ENCODE measurements around the gene SPG7. TPM values are rescaled to one million over a fixed set of nuclear protein-coding genes. Genes with fewer than 3 reads are reported as not detected.

SPG7 gene
- total RNA-seq, 1 experiment from 2014 or later, result 125 TPM

DNA sequence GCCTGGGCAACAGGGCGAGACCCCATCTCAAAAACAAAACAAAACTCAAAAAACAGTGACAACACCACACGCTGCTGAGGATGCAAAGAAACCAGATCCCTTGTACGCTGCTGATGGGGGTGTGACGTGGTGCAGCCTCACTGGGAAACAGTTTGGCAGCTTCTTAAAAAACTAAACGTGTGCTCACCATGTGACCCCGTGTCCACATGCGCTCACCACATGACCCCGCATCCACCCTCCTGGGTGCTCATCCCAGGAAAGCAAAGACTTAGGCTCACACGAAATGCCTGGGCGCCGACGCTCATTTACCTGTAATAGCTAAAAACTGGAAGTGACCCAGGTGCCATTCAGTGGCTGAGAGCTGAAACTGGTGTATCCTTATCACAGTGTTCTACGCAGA, 32.4 kb downstream of the SPG7 start:
- no peak for DNase-seq (ENCODE audit: low spot score)
- in situ Hi-C loops (cut with HindIII; ENCODE audit: low sequenced_read_pairs), result no loop called here

DNA sequence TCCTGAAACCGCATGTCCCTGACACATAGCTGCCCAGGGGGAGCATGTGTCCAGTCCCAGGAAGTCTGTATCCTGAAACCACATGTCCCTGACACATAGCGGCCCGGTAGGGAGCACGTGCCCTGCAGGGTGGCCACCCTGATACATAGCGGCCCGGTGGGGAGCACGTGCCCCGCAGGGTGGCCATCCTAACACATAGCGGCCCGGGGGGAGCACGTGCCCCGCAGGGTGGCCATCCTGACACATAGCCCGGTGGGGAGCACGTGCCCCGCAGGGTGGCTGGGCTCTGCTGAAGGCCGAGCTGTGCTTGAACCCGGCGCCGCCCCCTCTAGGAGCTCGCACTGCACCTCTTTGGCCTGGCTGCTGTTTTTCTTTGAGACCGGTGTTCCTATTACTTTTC, 33.6 kb downstream of the SPG7 start:
- in situ Hi-C loops (cut with HindIII; ENCODE audit: low sequenced_read_pairs), result no loop called here
- DNase-seq (ENCODE audit: low spot score), result no peak

DNA sequence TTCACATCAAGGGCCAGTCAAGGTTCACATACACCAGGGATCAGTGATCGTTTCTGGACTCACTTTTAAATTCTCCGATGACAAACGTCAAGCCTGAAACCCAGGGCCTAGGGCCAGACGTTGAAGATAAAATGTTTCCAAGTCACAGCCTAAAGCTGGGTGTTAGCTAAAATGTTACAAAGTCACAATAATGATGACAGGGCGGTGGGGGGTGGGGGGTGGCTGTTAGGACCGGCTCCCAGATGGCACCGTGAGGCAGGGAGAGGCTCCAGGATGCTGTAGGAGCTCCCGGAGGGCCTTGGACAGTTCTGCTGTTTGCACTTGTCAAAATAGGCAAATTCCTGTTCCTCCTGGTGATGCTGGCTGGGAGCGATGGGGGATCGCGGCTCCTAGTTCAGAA, 35.9 kb downstream of the SPG7 start:
- in situ Hi-C loops (cut with HindIII; ENCODE audit: low sequenced_read_pairs), result no loop called here
- DNase-seq (ENCODE audit: low spot score), result no peak

DNA sequence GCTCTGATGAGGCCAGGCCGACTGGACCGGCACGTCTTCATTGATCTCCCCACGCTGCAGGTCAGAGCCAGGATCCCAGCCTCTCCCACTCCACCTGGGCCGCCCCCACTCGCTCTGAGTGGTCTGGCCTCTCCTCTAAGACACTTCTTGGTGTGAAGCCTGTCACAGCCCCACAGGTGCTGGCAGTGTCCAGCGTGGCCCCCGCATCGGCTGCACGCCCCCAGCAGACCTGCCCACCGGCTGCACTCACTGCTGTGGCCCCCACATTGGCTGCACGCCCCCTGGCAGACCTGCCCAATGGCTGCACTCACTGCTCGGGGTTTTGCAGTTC, 36.5 kb downstream of the SPG7 start:
- DNase-seq (ENCODE audit: low spot score), result no peak
- in situ Hi-C loops (cut with HindIII; ENCODE audit: low sequenced_read_pairs), result no loop called here

DNA sequence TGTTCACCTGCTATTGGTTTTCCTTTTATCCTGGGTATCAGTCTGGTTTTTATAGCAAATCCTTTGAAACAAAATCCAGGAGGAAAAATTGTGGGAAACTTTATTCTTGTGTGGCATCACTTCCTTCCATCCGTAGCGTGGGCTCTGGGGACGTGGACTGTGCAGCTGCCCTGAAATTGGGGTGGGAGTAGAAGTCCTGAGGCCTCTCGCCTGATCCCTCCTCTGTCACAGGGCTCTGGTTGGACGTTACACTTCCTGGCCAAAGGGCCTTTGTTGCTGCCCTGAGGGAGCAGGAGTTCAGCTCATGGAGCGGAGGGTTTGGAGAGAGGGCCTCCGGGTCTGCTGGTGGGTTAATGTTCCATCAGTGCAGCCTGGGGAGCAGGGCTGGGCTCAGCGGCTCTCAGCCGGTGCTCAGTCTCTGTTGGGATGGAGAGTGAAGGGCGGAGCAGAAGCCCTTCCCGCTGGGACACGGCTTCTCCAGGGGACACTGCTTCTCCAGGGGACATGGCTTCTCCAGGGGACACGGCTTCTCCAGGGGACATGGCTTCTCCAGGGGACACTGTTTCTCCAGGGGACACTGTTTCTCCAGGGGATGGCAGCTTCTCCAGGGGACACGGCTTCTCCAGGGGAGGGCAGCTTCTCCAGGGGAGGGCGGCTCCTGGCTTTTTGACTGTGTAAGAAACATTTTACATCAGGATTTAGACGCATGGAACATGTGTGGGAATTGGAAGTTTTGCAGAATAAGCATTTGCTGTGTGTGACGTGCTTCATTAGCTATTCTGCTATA, 37.0 kb downstream of the SPG7 start:
- in situ Hi-C loops (cut with HindIII; ENCODE audit: low sequenced_read_pairs), result no loop called here
- no peak for DNase-seq (ENCODE audit: low spot score)

DNA sequence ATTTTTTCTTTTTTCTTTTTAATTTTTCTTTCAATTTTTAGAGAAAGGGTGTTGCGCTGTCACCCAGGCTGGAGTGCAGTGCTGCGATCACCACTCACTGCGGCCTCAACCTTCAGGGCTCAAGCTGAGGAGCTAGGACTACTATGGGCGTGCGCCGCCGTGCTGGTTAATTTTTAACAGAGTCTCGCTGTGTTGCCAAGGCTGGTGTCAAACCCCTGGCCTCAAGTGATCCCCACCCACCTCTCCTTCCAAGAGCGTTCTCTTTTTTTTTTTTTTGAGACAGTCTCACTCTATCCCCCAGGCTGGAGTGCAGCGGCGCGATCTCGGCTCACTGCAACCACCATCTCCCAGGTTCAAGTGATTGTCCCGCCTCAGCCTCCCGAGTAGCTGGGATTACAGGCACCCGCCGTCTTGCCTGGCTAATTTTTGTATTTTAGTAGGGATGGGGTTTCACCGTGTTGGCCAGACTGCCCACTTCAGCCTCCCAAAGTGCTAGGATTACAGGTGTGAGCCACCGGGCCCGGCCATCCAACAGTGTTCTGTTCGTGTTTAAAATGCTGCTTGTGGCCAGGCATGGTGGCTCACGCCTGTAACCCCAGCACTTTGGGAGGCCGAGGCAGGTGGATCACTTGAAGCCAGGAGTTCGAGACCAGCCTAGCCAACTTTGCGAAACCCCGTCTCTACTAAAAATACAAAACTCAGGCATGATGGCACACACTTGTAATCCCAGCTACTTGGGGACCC, 37.8 kb downstream of the SPG7 start:
- DNase-seq (ENCODE audit: low spot score), result no peak
- in situ Hi-C loops (cut with HindIII; ENCODE audit: low sequenced_read_pairs), result no loop called here

DNA sequence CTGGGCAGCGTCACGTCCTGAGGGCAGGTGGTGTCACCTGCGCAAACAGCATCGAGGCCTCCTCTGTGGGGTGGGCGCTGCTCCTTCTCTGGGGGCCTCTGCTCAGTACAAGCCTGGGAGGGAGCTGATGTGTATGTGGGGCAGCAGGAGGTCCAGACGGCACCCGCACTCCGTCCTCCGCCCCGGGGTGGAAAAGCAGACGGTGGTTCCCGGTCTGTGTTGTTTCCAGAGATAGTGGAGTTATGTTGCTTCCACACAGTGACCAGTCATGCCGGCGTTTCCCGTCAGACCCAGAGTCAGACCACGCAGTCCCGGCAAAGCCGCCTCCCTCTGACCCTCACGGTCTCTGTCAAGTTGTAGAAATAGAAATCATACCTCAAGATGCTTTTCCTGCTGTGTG, 38.6 kb downstream of the SPG7 start:
- DNase-seq (ENCODE audit: low spot score), result no peak
- in situ Hi-C loops (cut with HindIII; ENCODE audit: low sequenced_read_pairs), result no loop called here

DNA sequence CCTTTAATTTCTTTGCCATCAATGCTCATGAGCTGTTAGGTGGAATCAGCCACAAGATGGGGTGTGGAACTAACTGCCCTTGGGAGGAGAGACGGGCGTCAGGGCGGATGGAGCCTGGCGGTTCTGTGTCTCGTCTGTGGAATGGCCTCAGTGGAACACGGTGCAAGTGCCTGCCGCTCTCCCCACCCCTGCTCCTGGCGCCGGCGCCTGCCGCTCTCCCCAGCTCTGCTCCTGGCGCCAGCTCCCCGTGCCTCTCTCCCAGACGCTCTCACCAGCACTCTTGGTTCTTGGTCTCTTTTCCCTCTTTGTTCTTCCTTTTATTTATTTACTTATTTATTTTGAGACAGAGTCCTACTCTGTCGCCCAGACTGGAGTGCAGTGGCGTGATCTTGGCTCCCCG, 39.1 kb downstream of the SPG7 start:
- DNase-seq (ENCODE audit: low spot score), result no peak
- in situ Hi-C loops (cut with HindIII; ENCODE audit: low sequenced_read_pairs), result no loop called here

DNA sequence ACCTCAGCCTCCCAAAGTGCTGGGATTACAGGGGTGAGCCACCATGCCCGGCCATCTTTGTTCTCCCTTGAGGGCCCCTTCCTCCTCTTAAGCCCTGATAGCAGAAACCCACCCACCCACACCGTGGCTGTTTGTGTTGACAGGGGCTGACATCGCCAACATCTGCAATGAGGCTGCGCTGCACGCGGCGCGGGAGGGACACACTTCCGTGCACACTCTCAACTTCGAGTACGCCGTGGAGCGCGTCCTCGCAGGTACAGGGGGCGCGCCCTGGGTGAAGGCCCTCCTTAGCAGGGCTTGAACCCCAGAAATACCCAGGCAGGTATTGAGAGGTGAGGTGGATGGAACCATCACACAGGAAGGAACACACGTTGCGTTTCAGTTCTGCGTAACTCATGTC, 39.7 kb downstream of the SPG7 start:
- in situ Hi-C loops (cut with HindIII; ENCODE audit: low sequenced_read_pairs), result no loop called here

DNA sequence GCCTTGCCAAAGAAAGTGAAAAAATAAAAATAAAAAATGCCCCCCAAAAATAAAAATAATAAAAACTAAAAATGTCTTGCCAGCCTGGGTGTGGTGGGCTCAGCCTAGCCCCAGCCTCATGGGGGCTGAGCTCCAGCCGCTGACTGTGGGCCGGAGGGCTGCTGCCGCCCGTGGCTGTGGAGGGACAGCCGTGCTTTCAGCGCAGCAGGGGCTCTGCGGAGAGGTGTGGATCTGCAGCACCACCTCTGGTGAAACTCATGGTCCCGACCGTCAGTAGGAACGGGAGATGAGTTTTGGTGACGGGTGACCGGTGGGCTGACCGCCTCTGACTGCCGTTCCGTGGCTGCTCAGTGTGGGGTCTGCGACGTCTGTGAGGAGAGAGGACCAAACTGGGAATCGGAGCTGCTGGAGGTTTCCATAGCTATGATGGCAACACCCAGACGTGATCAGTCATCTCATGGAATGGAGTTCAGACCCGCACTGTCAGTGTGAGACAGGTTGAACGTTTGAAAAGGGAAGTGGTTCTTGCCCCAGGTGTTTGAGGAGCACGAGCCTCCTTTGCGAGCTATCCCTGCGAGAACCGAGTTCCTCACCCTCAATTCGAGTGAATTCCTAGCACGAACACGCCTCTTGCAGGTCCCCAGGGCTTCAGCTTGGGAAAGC, 40.3 kb downstream of the SPG7 start:
- DNase-seq (ENCODE audit: low spot score), result no peak
- in situ Hi-C loops (cut with HindIII; ENCODE audit: low sequenced_read_pairs), result no loop called here

More for the DNA sequence above, 39.7 kb downstream of the SPG7 start:
- DNase-seq (ENCODE audit: low spot score), result no peak

DNA sequence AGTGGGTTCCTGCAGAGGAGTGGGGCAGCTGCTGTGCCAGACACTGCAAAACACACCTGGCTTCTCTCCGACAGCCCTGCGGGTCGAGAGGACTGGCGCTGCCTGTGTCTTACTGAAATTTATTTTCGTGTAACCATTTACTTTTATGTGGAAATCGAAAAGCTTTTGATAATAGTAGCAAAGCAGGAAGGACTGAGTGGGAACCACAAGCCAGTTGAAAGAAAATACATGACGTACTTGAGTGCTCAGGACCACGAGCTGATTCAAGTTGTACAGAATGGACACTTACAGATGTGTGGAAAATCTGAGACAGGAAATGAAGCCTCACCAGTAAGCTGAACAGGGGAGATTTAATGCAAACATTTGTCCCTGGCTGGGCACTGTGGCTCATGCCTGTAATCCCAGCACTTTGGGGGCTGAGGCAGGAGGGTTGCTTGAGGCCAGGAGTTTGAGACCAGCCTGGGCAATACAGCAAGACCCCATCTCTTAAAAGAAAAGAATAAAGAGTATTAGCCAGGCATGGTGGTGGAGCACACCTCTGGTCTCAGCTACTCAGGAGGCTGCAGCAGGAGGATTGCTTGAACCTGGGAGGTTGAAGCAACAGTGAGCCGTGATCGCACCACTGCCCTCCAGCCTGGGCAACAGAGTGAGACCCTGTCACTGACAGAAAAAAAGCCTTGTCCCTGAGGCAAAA, 41.0 kb downstream of the SPG7 start:
- in situ Hi-C loops (cut with HindIII; ENCODE audit: low sequenced_read_pairs), result no loop called here
- no peak for DNase-seq (ENCODE audit: low spot score)

DNA sequence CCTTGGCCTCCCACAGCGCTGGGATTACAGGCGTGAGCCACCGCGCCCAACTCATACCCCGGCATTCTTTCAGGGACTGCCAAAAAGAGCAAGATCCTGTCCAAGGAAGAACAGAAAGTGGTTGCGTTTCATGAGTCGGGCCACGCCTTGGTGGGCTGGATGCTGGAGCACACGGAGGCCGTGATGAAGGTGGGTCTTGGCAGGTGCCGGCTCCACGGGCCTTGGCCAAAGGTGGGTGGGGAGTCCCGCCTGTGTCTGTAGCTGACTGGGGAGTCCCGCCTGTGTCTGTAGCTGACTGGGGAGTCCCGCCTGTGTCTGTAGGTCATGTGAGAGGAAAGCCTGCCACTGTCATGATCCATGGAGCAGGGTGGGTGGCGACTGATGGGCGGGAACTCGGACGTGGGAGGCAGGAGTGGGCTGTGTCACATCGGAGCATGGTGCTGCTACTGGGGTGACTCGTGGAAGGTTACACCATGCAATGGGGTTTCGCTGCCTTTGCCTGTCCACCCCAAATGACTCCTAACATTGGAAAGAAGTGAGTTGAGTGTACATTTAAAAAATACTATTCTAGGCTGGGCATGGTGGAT, 42.3 kb downstream of the SPG7 start:
- no peak for DNase-seq (ENCODE audit: low spot score)
- in situ Hi-C loops (cut with HindIII; ENCODE audit: low sequenced_read_pairs), result no loop called here

DNA sequence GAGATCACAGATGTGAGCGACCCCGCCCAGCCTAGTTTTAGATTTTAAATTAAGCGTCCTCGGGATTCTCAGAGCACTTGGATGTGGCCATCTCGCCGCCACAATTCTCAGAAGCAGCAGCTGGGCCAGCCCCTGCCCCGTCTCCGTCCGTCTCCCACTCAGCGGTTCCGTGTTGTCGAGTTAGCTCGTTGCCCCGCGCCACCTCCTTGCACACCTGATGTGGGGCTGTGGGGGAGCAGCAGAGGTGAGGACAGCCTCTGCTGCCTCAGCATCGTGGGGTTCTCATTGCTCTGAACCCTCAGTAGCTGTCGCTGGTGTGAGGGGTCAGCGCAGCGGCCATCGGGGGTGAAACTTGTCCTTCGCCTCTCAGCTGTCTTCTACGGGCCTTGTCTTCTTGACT, 44.1 kb downstream of the SPG7 start:
- no peak for DNase-seq (ENCODE audit: low spot score)
- in situ Hi-C loops (cut with HindIII; ENCODE audit: low sequenced_read_pairs), result no loop called here

DNA sequence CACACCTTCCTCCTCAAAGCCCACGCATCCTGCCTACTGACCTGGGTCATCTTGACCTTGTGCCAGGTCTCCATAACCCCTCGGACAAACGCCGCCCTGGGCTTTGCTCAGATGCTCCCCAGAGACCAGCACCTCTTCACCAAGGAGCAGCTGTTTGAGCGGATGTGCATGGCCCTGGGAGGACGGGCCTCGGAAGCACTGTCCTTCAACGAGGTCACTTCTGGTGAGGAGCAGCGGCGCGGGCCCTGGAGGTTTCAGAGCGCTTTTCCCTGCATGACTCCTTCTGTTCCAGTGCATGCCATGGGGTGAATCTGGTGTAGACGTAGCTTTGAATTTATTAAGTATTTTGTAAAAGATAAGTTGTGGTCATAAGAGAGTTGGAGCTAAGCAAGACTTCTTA, 44.7 kb downstream of the SPG7 start:
- in situ Hi-C loops (cut with HindIII; ENCODE audit: low sequenced_read_pairs), result no loop called here
- DNase-seq (ENCODE audit: low spot score), result no peak

DNA sequence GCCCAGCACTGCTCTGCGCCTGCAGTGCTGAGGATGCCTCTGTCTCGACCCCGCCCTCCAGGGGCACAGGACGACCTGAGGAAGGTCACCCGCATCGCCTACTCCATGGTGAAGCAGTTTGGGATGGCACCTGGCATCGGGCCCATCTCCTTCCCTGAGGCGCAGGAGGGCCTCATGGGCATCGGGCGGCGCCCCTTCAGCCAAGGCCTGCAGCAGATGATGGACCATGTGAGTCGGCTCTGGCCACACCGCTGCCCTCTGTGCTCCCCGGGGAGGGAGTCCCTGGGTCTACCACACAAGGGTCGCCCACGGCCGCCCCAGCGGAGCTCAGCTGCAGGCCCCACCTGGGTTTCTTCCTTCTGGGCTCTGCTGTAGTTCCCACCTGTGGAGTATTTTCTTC, 45.5 kb downstream of the SPG7 start:
- in situ Hi-C loops (cut with HindIII; ENCODE audit: low sequenced_read_pairs), result no loop called here
- no peak for DNase-seq (ENCODE audit: low spot score)

DNA sequence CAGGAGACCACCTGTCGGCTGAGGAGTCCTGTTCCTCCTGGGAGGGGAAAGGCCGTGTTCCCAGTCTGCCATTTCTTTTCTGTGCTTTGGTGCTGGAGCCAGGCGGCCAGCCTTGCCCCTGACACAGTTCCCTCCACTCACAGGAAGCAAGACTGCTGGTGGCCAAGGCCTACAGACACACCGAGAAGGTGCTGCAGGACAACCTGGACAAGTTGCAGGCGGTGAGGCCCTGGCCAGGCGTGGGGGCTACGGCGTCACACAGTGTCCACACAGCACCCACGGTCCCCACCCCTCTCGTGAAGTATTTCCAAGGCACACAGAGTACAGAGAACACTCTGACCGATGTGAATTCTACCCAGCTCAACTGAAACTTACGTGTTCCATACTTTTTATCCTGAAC, 46.1 kb downstream of the SPG7 start:
- in situ Hi-C loops (cut with HindIII; ENCODE audit: low sequenced_read_pairs), result no loop called here
- no peak for DNase-seq (ENCODE audit: low spot score)

DNA sequence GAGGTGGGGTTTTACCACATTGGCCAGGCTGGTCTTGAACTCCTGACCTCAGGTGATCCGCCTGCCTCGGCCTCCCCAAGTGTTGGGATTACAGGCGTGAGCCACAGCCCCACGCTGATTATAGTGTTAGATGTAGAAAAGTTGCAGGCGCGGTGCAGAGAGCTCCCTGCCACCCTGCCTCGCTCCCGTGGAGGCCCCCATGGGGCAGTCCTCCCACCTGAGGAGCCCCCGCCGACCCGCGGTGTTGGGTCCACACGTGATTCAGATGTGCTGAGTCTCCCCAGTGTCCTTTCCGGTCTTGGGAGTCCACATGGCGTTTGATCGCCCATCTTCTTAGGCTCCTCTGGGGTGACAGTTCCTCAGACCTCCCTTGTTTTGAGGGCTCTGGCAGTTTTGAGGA, 47.1 kb downstream of the SPG7 start:
- no peak for DNase-seq (ENCODE audit: low spot score)
- in situ Hi-C loops (cut with HindIII; ENCODE audit: low sequenced_read_pairs), result no loop called here

DNA sequence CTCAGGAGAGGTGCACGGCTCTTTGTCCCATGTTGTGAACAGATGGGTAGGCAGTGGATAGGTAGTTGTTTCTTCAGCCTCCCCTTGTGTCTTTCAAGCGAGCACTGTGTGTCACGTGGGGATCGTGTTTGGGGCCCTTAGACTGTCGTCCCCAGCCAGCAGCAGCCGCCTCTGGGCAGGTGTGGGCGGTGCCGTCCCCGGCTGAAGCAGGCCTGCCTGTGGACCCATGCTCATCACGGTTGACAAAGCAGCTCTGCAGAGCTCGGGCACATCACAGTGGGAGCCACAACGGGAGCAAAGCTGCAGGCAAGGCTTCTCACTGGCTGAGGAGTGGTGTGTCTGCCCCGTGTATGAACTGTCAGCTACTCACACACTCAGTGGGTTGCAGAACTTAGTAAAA, 47.6 kb downstream of the SPG7 start:
- in situ Hi-C loops (cut with HindIII; ENCODE audit: low sequenced_read_pairs), result no loop called here
- no peak for DNase-seq (ENCODE audit: low spot score)

DNA sequence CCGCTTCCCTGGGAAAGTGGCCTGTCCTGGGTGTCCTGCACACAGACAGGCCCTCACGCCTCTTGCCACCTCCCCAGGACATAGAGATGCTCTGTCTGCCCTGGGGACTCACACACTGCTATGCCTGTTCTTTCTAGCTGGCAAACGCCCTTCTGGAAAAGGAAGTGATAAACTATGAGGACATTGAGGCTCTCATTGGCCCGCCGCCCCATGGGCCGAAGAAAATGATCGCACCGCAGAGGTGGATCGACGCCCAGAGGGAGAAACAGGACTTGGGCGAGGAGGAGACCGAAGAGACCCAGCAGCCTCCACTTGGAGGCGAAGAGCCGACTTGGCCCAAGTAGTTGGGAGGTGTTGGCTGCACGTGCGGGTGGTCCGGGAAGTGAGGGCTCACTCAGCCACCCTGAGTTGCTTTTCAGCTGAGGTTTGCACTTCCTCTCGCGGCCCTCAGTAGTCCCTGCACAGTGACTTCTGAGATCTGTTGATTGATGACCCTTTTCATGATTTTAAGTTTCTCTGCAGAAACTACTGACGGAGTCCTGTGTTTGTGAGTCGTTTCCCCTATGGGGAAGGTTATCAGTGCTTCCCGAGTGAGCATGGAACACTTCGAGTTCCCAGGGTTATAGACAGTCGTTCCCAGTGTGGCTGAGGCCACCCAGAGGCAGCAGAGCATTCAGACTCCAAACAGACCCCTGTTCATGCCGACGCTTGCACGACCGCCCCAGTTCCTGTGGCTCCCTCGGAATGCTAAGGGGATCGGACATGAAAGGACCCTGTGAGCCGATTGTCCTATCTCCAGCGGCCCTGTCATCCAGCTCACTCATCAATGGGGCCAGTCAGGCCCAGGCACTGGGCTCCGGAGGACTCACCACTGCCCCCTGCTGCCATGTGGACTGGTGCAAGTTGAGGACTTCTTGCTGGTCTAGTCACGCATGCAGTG, 48.8 kb downstream of the SPG7 start:
- in situ Hi-C loops (cut with HindIII; ENCODE audit: low sequenced_read_pairs), result no loop called here
- peak; percentile 55 for DNase-seq (ENCODE audit: low spot score)
